Cardiac septum (tissue), 1 donor: Measurements from ENCODE around the gene YEATS2. TPM values are rescaled to one million over a fixed set of nuclear protein-coding genes. Genes with fewer than 3 reads are reported as not detected.
"Not testable (repeated sequence)": the region's sequence is repeated elsewhere in the genome, so short reads cannot be mapped to it uniquely, and the experiment has no call there.

Experiments used
- DNase-seq: peaks from one replicate; pipeline ENCODE4 v3.0.0-alpha.2; 2020; ENCODE audit warnings: low spot score
- intact Hi-C: fragments of 100-400 bp; cut with DNase I; formaldehyde crosslinking; loops from one replicate; pipeline ENCODE4 v1.14.0; 2022
- total RNA-seq: library from RNA; stranded (reverse); fragmentation: NEBNext Ultra II Directional; extraction: Animal tissue kit (Norgen Biotek cat#: 25700); gene quantifications from one replicate; pipeline ENCODE4 v1.2.1, GENCODE V29; 2021
- donor health status: DM: no; HTN: no; CAD: no.

Gene YEATS2
- total RNA-seq, 1 donor from 2014 or later: 15.5 TPM

- intact Hi-C loops: loop anchor here (2.0 to 10.0 kb wide), 5 partner anchors 35 to 592 kb away; partner anchors contain the start of gene YEATS2
- peak; percentile 82 for DNase-seq
Measured at GRCh38 chr3:183766745-183767606, 69.4 kb downstream of the YEATS2 start.

GRCh38 chr3:183768114-183768513 lies 70.5 kb downstream of the YEATS2 start:
- intact Hi-C loops: loop anchor here (5.0 to 10.0 kb wide), 3 partner anchors 36 to 593 kb away; partner anchors contain the start of gene YEATS2
- DNase-seq: no peak

- intact Hi-C loops: loop anchor here (5.0 to 10.0 kb wide), 3 partner anchors 37 to 595 kb away; partner anchors contain the start of gene YEATS2
- no peak for DNase-seq
Measured at GRCh38 chr3:183769453-183769852, 71.9 kb downstream of the YEATS2 start.

GRCh38 chr3:183774631-183775030 lies 77.0 kb downstream of the YEATS2 start:
- intact Hi-C loops: no loop called here
- no peak for DNase-seq

- no peak for DNase-seq
- intact Hi-C loops: no loop called here
Measured at GRCh38 chr3:183775781-183776180, 78.2 kb downstream of the YEATS2 start.

GRCh38 chr3:183776451-183776850 lies 78.9 kb downstream of the YEATS2 start:
- DNase-seq, intact Hi-C loops: not testable (repeated sequence)

GRCh38 chr3:183777016-183777618 lies 79.5 kb downstream of the YEATS2 start:
- DNase-seq: no peak
- intact Hi-C loops: no loop called here

GRCh38 chr3:183779896-183780465 lies 82.4 kb downstream of the YEATS2 start:
- no peak for DNase-seq
- intact Hi-C loops: no loop called here

GRCh38 chr3:183781246-183781645 lies 83.6 kb downstream of the YEATS2 start:
- no peak for DNase-seq
- intact Hi-C loops: no loop called here

GRCh38 chr3:183782576-183783276 lies 85.1 kb downstream of the YEATS2 start:
- intact Hi-C loops: no loop called here
- no peak for DNase-seq

- DNase-seq, intact Hi-C loops: not testable (repeated sequence)
Measured at GRCh38 chr3:183784503-183784902, 86.9 kb downstream of the YEATS2 start.

- DNase-seq: no peak
- intact Hi-C loops: no loop called here
Measured at GRCh38 chr3:183789826-183790225, 92.2 kb downstream of the YEATS2 start.

- DNase-seq: no peak
- intact Hi-C loops: no loop called here
Measured at GRCh38 chr3:183790700-183791099, 93.1 kb downstream of the YEATS2 start.

GRCh38 chr3:183792976-183793375 lies 95.4 kb downstream of the YEATS2 start:
- intact Hi-C loops: no loop called here
- no peak for DNase-seq

GRCh38 chr3:183794452-183794851 lies 96.9 kb downstream of the YEATS2 start:
- no peak for DNase-seq
- intact Hi-C loops: no loop called here

GRCh38 chr3:183796372-183796771 lies 98.8 kb downstream of the YEATS2 start:
- intact Hi-C loops: no loop called here
- no peak for DNase-seq

- intact Hi-C loops: no loop called here
- DNase-seq: no peak
Measured at GRCh38 chr3:183797996-183798395, 100.4 kb downstream of the YEATS2 start.

GRCh38 chr3:183799461-183799860 lies 101.9 kb downstream of the YEATS2 start:
- no peak for DNase-seq
- intact Hi-C loops: no loop called here

- DNase-seq: no peak
- intact Hi-C loops: no loop called here
Measured at GRCh38 chr3:183800243-183800863, 102.8 kb downstream of the YEATS2 start.
